Measurements from ENCODE around the gene RERE. TPM values are rescaled to one million over a fixed set of nuclear protein-coding genes. Genes with fewer than 3 reads are reported as not detected.

RERE gene
- total RNA-seq, 4 donors from 2014 or later, result 118 to 244 (median 131) TPM

- no peaks in the 10 kb centered on the region for H3K36me3 ChIP-seq
- H3K9me3 ChIP-seq, result no peaks in the 10 kb centered on the region
- no peak overlapping the region for H3K4me3 ChIP-seq (replicated peaks in 1 of 3)
- DNase-seq, result no peak
- no peak overlapping the region for H3K27ac ChIP-seq
- H3K27me3 ChIP-seq, result no peaks in the 10 kb centered on the region
- TF ChIP-seq POLR2A (IDR thresholded peaks at IDR 0.05) (no peak), CTCF (IDR thresholded peaks at IDR 0.05) (no peak)
- intact Hi-C loops (cut with DNase I), result no loop called here
- WGBS, 2 donors, result 93 to 96% methylated on average over 24 to 26 of the region's 26 CpGs
- H3K4me1 ChIP-seq, result peaks cover 0 to 5% of the 10 kb centered on the region in 2 donors
These were observed 478.8 kb downstream of the RERE start for GRCh38 chr1:8338526-8339202.

- Histone ChIP-seq H3K4me3 (replicated peaks in 1 of 3) (no peak overlapping the region), H3K4me1 (peaks cover 0 to 2% of the 10 kb centered on the region in 2 donors), H3K27ac (no peak overlapping the region), H3K27me3 (no peaks in the 10 kb centered on the region), H3K9me3 (no peaks in the 10 kb centered on the region), H3K36me3 (no peaks in the 10 kb centered on the region)
- intact Hi-C loops (cut with DNase I), result no loop called here
- DNase-seq, result no peak
- WGBS, 2 donors, result 95 to 97% methylated on average over 20 to 23 of the region's 25 CpGs
- TF ChIP-seq CTCF (IDR thresholded peaks at IDR 0.05) (no peak), POLR2A (IDR thresholded peaks at IDR 0.05) (no peak)
These were observed 479.5 kb downstream of the RERE start for GRCh38 chr1:8337776-8338525.

GRCh38 chr1:8335246-8335645 lies 482.2 kb downstream of the RERE start:
- no peaks in the 10 kb centered on the region for H3K36me3 ChIP-seq
- no peak for TF ChIP-seq POLR2A (IDR thresholded peaks at IDR 0.05)
- DNase-seq, result no peak
- no peaks in the 10 kb centered on the region for H3K27me3 ChIP-seq
- WGBS, 2 donors, result 95 to 96% methylated on average over 23 to 27 of the region's 27 CpGs
- H3K4me1 ChIP-seq, result no peaks in the 10 kb centered on the region
- intact Hi-C loops (cut with DNase I), result no loop called here
- H3K9me3 ChIP-seq, result no peaks in the 10 kb centered on the region
- H3K27ac ChIP-seq, result no peak overlapping the region
- H3K4me3 ChIP-seq (replicated peaks in 1 of 3), result no peak overlapping the region

GRCh38 chr1:8334106-8334851 lies 483.2 kb downstream of the RERE start:
- no peaks in the 10 kb centered on the region for H3K27me3 ChIP-seq
- TF ChIP-seq POLR2A (IDR thresholded peaks at IDR 0.05) (no peak), CTCF (IDR thresholded peaks at IDR 0.05) (no peak)
- H3K36me3 ChIP-seq, result no peaks in the 10 kb centered on the region
- intact Hi-C loops (cut with DNase I), result no loop called here
- H3K27ac ChIP-seq, result no peak overlapping the region
- H3K4me1 ChIP-seq, result no peaks in the 10 kb centered on the region
- 87 to 94% methylated on average over 24 of the region's 24 CpGs for WGBS, 2 donors
- no peak for DNase-seq
- H3K4me3 ChIP-seq (replicated peaks in 1 of 3), result no peak overlapping the region
- no peaks in the 10 kb centered on the region for H3K9me3 ChIP-seq

- intact Hi-C loops (cut with DNase I), result no loop called here
- TF ChIP-seq CTCF (IDR thresholded peaks at IDR 0.05), result no peak
- TF ChIP-seq POLR2A (IDR thresholded peaks at IDR 0.05), result no peak
- H3K36me3 ChIP-seq, result no peaks in the 10 kb centered on the region
- H3K9me3 ChIP-seq, result no peaks in the 10 kb centered on the region
- 89 to 91% methylated on average over 16 of the region's 16 CpGs for WGBS, 2 donors
- DNase-seq, result no peak
- no peaks in the 10 kb centered on the region for H3K4me1 ChIP-seq
- no peaks in the 10 kb centered on the region for H3K27me3 ChIP-seq
- no peak overlapping the region for H3K27ac ChIP-seq
- no peak overlapping the region for H3K4me3 ChIP-seq (replicated peaks in 1 of 3)
These were observed 484.0 kb downstream of the RERE start for GRCh38 chr1:8333246-8333987.

All from thyroid gland (tissue), 4 donors.